Right atrium auricular region (tissue), 2 donors: ENCODE results near the gene FKBP5. TPM values are rescaled to one million over a fixed set of nuclear protein-coding genes. Genes with fewer than 3 reads are reported as not detected.

Experiments
- DNase-seq: peaks from one replicate; pipeline ENCODE4 v3.0.0-alpha.2; 2019; ENCODE audit warnings: low spot score
- H3K27ac ChIP-seq, 2 donors: fragments of 200-600 bp; sonication (generic); 1 replicate in 1 of 2; 2 replicates in 1 of 2; pipeline ENCODE4 v1.5.1; 2016 to 2019
- H3K27me3 ChIP-seq, 2 donors: fragments of 200-600 bp; sonication (generic); one replicate each; pipeline versions ENCODE4 v1.5.1 to v1.6.0; 2017 to 2019
- H3K36me3 ChIP-seq: fragments of 200-600 bp; sonication (generic); one replicate; pipeline ENCODE4 v1.5.1; 2016
- H3K4me1 ChIP-seq, 2 donors: fragments of 200-600 bp; sonication (generic); one replicate each; pipeline versions ENCODE4 v1.5.1 to v1.6.0; 2017 to 2019
- H3K4me3 ChIP-seq, 2 donors: fragments of 200-600 bp; sonication (generic); 1 replicate in 1 of 2; 2 replicates in 1 of 2; pipeline ENCODE4 v1.5.1; 2017 to 2019; ENCODE audit warnings: mild to moderate bottlenecking in 1 of 2, moderate library complexity in 1 of 2
- H3K9me3 ChIP-seq, 2 donors: fragments of 200-600 bp; sonication (generic); one replicate each; pipeline ENCODE4 v1.5.1; 2019
- total RNA-seq, 2 donors: library from RNA; depleted of rRNA; stranded (reverse); fragments of >200 nt; gene quantifications; one replicate each; pipeline ENCODE4 v1.1.0, GENCODE V29; 2016
- TF ChIP-seq, protein P1 (sequence below), 2 donors: fragments of 200-600 bp; sonication (generic); IDR thresholded peaks; one replicate each; pipeline ENCODE4 v1.5.1; 2019; ENCODE audit warnings: antibody characterized with exemption in 2 of 2

The FKBP5 gene
- total RNA-seq, 2 donors from 2014 or later: 135 TPM

DNA sequence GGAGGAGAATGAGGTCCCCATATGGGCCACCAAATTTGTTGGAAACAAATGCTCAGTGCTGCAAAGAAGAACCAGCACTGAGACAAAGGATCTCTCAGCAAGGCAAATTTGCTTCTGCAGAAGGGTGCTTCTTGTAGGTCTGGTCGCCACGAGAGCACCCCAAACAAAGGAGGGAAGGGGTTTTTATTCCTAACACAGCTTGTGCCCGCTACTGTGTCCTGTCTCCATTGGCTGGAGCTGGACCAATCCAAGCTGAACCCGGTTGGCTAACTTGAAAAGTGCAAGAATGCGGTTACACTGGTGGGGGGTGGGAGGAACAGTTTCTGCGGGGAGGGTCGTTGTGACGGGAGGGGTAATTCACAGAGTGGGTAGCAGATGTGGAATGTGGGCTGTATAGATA is 121.9 kb downstream of the FKBP5 start:
- Histone ChIP-seq H3K9me3 (no peaks in the 10 kb centered on the region), H3K36me3 (no peaks in the 10 kb centered on the region), H3K27ac (no peak overlapping the region), H3K4me1 (peaks cover 0 to 4% of the 10 kb centered on the region in 2 donors), H3K27me3 (peaks cover 0 to 4% of the 10 kb centered on the region in 2 donors), H3K4me3 (no peak overlapping the region)
- no peak for DNase-seq
- TF ChIP-seq, protein P1, sequence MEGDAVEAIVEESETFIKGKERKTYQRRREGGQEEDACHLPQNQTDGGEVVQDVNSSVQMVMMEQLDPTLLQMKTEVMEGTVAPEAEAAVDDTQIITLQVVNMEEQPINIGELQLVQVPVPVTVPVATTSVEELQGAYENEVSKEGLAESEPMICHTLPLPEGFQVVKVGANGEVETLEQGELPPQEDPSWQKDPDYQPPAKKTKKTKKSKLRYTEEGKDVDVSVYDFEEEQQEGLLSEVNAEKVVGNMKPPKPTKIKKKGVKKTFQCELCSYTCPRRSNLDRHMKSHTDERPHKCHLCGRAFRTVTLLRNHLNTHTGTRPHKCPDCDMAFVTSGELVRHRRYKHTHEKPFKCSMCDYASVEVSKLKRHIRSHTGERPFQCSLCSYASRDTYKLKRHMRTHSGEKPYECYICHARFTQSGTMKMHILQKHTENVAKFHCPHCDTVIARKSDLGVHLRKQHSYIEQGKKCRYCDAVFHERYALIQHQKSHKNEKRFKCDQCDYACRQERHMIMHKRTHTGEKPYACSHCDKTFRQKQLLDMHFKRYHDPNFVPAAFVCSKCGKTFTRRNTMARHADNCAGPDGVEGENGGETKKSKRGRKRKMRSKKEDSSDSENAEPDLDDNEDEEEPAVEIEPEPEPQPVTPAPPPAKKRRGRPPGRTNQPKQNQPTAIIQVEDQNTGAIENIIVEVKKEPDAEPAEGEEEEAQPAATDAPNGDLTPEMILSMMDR (IDR thresholded peaks at IDR 0.05): no peak

DNA sequence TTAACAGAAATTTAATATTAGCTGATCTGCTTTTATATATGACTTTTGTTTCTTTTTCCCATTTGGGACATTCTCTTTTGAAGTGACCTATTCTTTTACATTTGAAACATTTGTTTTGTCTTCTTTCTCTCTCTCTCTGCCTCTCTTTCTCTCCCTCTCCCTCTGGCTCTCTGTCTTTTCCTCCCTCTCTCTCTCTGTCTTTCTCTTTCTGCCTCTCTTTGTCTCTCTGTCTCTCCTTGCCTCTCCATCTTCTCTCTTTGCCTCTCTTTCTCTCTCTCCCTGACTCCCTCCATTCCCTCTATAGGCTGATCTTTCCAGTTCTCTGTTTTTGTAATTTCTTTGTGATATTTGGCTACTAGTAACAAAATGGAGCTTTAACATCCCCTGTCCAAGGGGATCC is 124.0 kb downstream of the FKBP5 start:
- no peaks in the 10 kb centered on the region for H3K9me3 ChIP-seq
- no peak overlapping the region for H3K27ac ChIP-seq
- H3K4me3 ChIP-seq: no peak overlapping the region
- DNase-seq: no peak
- no peaks in the 10 kb centered on the region for H3K36me3 ChIP-seq
- TF ChIP-seq, protein P1 (IDR thresholded peaks at IDR 0.05): no peak
- H3K4me1 ChIP-seq: peaks cover 0 to 4% of the 10 kb centered on the region in 2 donors
- H3K27me3 ChIP-seq: peaks cover 0 to 4% of the 10 kb centered on the region in 2 donors

DNA sequence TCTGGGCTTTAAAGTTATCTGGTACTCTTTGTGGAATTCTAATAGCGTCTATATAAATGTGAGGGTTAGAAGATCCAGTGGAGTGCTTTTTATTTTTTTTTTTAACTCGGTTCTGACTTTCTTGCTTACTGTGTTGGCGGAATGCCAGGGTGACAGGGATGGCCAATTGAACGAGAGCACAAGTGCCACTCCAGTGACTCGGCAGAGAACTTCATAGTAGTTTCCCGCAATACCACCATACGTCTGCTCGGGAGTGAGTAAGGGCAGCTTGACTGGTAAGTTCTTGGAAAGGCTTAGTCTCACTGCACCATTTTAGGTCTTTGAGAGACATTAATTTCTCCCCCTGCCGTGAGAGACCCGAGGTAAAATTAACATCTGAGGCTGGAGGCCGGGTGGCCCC is 126.7 kb downstream of the FKBP5 start:
- peaks cover 0 to 4% of the 10 kb centered on the region in 2 donors for H3K27me3 ChIP-seq
- H3K27ac ChIP-seq: no peak overlapping the region
- H3K4me1 ChIP-seq: peaks cover 0 to 4% of the 10 kb centered on the region in 2 donors
- no peaks in the 10 kb centered on the region for H3K36me3 ChIP-seq
- no peak overlapping the region for H3K4me3 ChIP-seq
- H3K9me3 ChIP-seq: no peaks in the 10 kb centered on the region
- TF ChIP-seq, protein P1 (IDR thresholded peaks at IDR 0.05): no peak
- no peak for DNase-seq

DNA sequence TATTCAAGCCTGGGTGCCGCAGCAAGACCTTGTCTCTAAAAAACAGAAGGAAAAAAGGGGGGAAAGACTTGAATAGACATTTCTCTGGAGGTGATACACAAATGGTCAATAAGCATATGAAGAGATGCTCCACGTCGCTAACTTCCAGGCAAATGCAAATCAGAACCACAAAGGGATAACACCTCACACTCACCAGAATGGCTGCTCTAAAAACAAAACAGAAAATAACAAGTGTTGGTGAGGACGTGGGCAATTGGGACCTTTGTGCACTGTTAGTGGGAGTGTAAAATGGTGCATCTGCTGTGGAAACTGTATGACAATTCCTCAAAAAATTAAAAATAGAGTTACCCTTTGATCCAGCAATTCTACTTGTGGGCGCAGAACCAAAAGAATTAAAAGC is 127.6 kb downstream of the FKBP5 start:
- TF ChIP-seq, protein P1 (IDR thresholded peaks at IDR 0.05): no peak
- H3K27me3 ChIP-seq: peaks cover 0 to 4% of the 10 kb centered on the region in 2 donors
- H3K4me3 ChIP-seq: no peak overlapping the region
- peaks cover 0 to 4% of the 10 kb centered on the region in 2 donors for H3K4me1 ChIP-seq
- H3K36me3 ChIP-seq: no peaks in the 10 kb centered on the region
- DNase-seq: no peak
- no peaks in the 10 kb centered on the region for H3K9me3 ChIP-seq
- no peak overlapping the region for H3K27ac ChIP-seq

DNA sequence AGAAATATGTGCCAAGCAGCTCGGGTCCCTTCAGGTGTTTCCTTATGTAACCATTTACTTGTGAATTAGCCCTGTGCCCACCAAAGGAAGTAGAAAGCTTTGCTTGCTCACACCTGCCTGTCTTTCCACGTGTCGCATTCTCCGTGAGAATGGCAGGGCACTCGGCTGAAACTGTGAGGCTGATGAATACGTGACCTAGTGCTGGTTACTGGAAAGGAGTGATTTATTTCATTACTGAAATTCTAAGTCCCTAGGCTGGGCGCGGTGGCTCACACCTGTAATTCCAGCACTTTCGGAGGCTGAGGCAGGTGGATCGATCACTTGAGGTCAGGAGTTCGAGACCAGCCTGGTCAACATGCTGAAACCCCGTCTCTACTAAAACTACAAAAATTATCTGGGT is 130.1 kb downstream of the FKBP5 start:
- Histone ChIP-seq H3K27me3 (no peaks in the 10 kb centered on the region), H3K9me3 (no peaks in the 10 kb centered on the region), H3K36me3 (no peaks in the 10 kb centered on the region), H3K4me1 (peaks cover 0 to 4% of the 10 kb centered on the region in 2 donors), H3K4me3 (no peak overlapping the region), H3K27ac (no peak overlapping the region)
- TF ChIP-seq, protein P1 (IDR thresholded peaks at IDR 0.05): no peak
- DNase-seq: no peak

DNA sequence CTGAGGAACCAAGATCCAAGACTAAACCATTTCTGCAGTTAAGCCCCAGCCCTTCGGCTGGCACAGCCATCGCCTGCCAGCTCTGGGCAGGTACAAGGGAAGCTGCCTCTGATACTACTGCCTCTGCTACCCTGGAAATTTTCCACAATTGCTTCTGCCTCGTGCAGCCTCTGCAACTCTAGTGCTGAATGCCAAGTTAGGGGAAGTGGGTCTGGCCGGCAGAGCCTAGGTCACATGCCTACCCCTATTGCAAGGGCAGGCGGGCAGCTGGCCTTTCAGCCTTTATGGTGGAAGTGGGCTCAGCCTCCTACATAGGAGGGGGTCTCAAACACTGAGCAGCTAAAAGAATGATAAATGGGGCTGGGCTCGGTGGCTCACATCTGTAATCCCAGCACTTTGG is 131.5 kb downstream of the FKBP5 start:
- Histone ChIP-seq H3K36me3 (no peaks in the 10 kb centered on the region), H3K4me3 (no peak overlapping the region), H3K27me3 (no peaks in the 10 kb centered on the region), H3K9me3 (peaks cover 0 to 4% of the 10 kb centered on the region in 2 donors), H3K4me1 (peaks cover 0 to 2% of the 10 kb centered on the region in 2 donors), H3K27ac (no peak overlapping the region)
- no peak for DNase-seq
- TF ChIP-seq, protein P1 (IDR thresholded peaks at IDR 0.05): no peak
